GM08714 (cell line): ENCODE results near the gene BID.
"Not testable (repeated sequence)": the region's sequence is repeated elsewhere in the genome, so short reads cannot be mapped to it uniquely, and the experiment has no call there.

ENCODE experiments used
- H3K4me3 ChIP-seq: fragments of 200-500 bp; sonication (Bioruptor generic); 2 replicates; pipeline ENCODE4 v1.5.1; 2014; ENCODE audit warnings: mild to moderate bottlenecking, low read length, inconsistent platforms
- ZNF274 ChIP-seq: IDR thresholded peaks from 2 replicates; pipeline ENCODE4 v1.6.1; 2012; ENCODE audit warnings: mild to moderate bottlenecking, low read depth, low read length

The BID gene

GRCh38 chr22:17772958-17773605 lies 1.2 kb downstream of the BID start:
- peak overlapping the region; percentile 69 for H3K4me3 ChIP-seq
- TF ChIP-seq ZNF274 = no peak

GRCh38 chr22:17772249-17772957 lies 1.9 kb downstream of the BID start:
- H3K4me3 ChIP-seq = peak overlapping the region; percentile 69; the same call in 1 of the 2 replicates

GRCh38 chr22:17770180-17771077 lies 3.8 kb downstream of the BID start:
- no peak for TF ChIP-seq ZNF274
- no peak overlapping the region for H3K4me3 ChIP-seq

More at GRCh38 chr22:17772249-17772957, 1.9 kb downstream of the BID start:
- no peak for TF ChIP-seq ZNF274

GRCh38 chr22:17769716-17770082 lies 4.6 kb downstream of the BID start:
- no peak for TF ChIP-seq ZNF274
- H3K4me3 ChIP-seq = no peak overlapping the region

GRCh38 chr22:17769013-17769715 lies 5.1 kb downstream of the BID start:
- H3K4me3 ChIP-seq = no peak overlapping the region
- no peak for TF ChIP-seq ZNF274

GRCh38 chr22:17767233-17768065 lies 6.8 kb downstream of the BID start:
- H3K4me3 ChIP-seq = no peak overlapping the region
- no peak for TF ChIP-seq ZNF274

GRCh38 chr22:17764852-17765251 lies 9.4 kb downstream of the BID start:
- H3K4me3 ChIP-seq = not testable (repeated sequence)

- TF ChIP-seq ZNF274 = no peak
- no peak overlapping the region for H3K4me3 ChIP-seq
Measured at GRCh38 chr22:17764036-17764435, 10.2 kb downstream of the BID start.

GRCh38 chr22:17763442-17763841 lies 10.8 kb downstream of the BID start:
- H3K4me3 ChIP-seq = not testable (repeated sequence)

- H3K4me3 ChIP-seq = no peak overlapping the region
- TF ChIP-seq ZNF274 = no peak
Measured at GRCh38 chr22:17761138-17761488, 13.2 kb downstream of the BID start.

- no peak overlapping the region for H3K4me3 ChIP-seq
- no peak for TF ChIP-seq ZNF274
Measured at GRCh38 chr22:17754233-17754925, 19.9 kb downstream of the BID start.

- no peak overlapping the region for H3K4me3 ChIP-seq
- TF ChIP-seq ZNF274 = no peak
Measured at GRCh38 chr22:17753401-17753989, 20.8 kb downstream of the BID start.

GRCh38 chr22:17751596-17751995 lies 22.7 kb downstream of the BID start:
- H3K4me3 ChIP-seq = no peak overlapping the region
- TF ChIP-seq ZNF274 = no peak
